ENCODE data around the gene PDE4D. TPM values are rescaled to one million over a fixed set of nuclear protein-coding genes. Genes with fewer than 3 reads are reported as not detected.

Gene PDE4D
- total and polyA plus RNA-seq, 2 donors (not counting 1 experiment from before 2014, with no cell fraction given), result 14.9 to 171 TPM

GRCh38 chr5:59835800-59836199, 57.7 kb downstream of the PDE4D start:
- no peak overlapping the region for H2AFZ ChIP-seq (ENCODE audit: insufficient read depth, low read depth, low read length, poor library complexity, severe bottlenecking)
- no peaks in the 10 kb centered on the region for H3K36me3 ChIP-seq (replicated peaks in 1 of 2; ENCODE audit: control extremely low read depth in 1 of 2, control insufficient read depth in 1 of 2, extremely low read depth in 1 of 2, insufficient read depth in 2 of 2, low read length in 1 of 2)
- ATAC-seq (ENCODE audit: low read depth), result no peak
- H3K27ac ChIP-seq (ENCODE audit: low read length in 2 of 2), result no peak overlapping the region
- Mint-ChIP-seq H3K9me3 (ENCODE audit: insufficient read depth) (no peaks in the 10 kb centered on the region), H3K27ac (no peak overlapping the region), H3K4me3 (no peak overlapping the region), H3K27me3 (peaks cover 3% of the 10 kb centered on the region), H3K4me1 (no peaks in the 10 kb centered on the region)
- no peaks in the 10 kb centered on the region for H3K27me3 ChIP-seq (replicated peaks in 1 of 4; ENCODE audit: control extremely low read depth in 1 of 4, control insufficient read depth in 3 of 4, insufficient read depth in 4 of 4, low read length in 3 of 4)
- no peak for DNase-seq
- ChIA-PET POLR2A (no interaction called here), CTCF (no interaction called here)
- TF ChIP-seq CTCF (IDR thresholded peaks at IDR 0.05), result no peak
- TF ChIP-seq EZH2 (IDR thresholded peaks at IDR 0.05; ENCODE audit: borderline replicate concordance, insufficient read depth, low read depth, low read length, poor library complexity, severe bottlenecking), result no peak
- no peaks in the 10 kb centered on the region for H3K79me2 ChIP-seq (ENCODE audit: control insufficient read depth, insufficient read depth, low read length)
- WGBS (ENCODE audit: insufficient coverage), result no CpG with 5 or more reads among the region's 3 CpGs
- H3K9me3 ChIP-seq (ENCODE audit: control extremely low read depth in 1 of 3, control insufficient read depth in 2 of 3, insufficient read depth in 1 of 3, low read length in 2 of 3), result no peaks in the 10 kb centered on the region
- no peak overlapping the region for H3K4me3 ChIP-seq (ENCODE audit: control extremely low read depth in 1 of 5, extremely low read depth in 1 of 5, insufficient read depth in 1 of 5, low read depth in 2 of 5, low read length in 4 of 5)
- intact Hi-C loops (cut with micrococcal nuclease), result no loop called here
- no peaks in the 10 kb centered on the region for H3K4me1 ChIP-seq (ENCODE audit: control insufficient read depth in 2 of 2, insufficient read depth in 2 of 2, low read length in 2 of 2)
- no peak overlapping the region for H3K4me2 ChIP-seq (replicated peaks; ENCODE audit: low read depth, low read length, poor library complexity, severe bottlenecking)
- no peaks in the 10 kb centered on the region for H4K20me1 ChIP-seq (ENCODE audit: control insufficient read depth, insufficient read depth, low read length, poor library complexity, severe bottlenecking)
- no peak overlapping the region for H3K9ac ChIP-seq (ENCODE audit: low read length)

DNA sequence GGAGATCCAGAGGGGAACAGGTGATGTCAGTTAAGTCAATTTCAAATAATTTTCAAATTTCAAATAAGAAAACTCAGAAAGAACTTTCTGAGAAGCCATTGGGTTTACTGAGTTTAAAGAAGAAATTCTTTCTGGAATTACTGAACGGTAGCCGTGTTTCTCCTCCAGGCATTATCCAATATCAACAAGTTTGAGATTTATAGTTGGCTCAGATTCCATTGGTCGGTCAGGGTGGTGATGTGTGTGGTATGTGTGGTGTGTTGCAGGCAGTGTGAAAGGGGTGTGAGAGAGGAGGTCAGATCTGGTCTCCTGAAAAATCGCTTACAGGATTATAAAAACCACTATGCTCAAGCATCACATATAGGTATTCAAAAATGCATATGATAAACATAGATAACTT, 60.1 kb downstream of the PDE4D start:
- Histone ChIP-seq H3K27ac (ENCODE audit: low read length in 2 of 2) (no peak overlapping the region), H3K27me3 (replicated peaks in 1 of 4; ENCODE audit: control extremely low read depth in 1 of 4, control insufficient read depth in 3 of 4, insufficient read depth in 4 of 4, low read length in 3 of 4) (no peaks in the 10 kb centered on the region), H3K4me2 (replicated peaks; ENCODE audit: low read depth, low read length, poor library complexity, severe bottlenecking) (no peak overlapping the region), H3K9ac (ENCODE audit: low read length) (no peak overlapping the region), H3K4me3 (ENCODE audit: control extremely low read depth in 1 of 5, extremely low read depth in 1 of 5, insufficient read depth in 1 of 5, low read depth in 2 of 5, low read length in 4 of 5) (no peak overlapping the region), H3K4me1 (ENCODE audit: control insufficient read depth in 2 of 2, insufficient read depth in 2 of 2, low read length in 2 of 2) (no peaks in the 10 kb centered on the region), H3K9me3 (ENCODE audit: control extremely low read depth in 1 of 3, control insufficient read depth in 2 of 3, insufficient read depth in 1 of 3, low read length in 2 of 3) (no peaks in the 10 kb centered on the region), H4K20me1 (ENCODE audit: control insufficient read depth, insufficient read depth, low read length, poor library complexity, severe bottlenecking) (no peaks in the 10 kb centered on the region), H2AFZ (ENCODE audit: insufficient read depth, low read depth, low read length, poor library complexity, severe bottlenecking) (no peak overlapping the region), H3K79me2 (ENCODE audit: control insufficient read depth, insufficient read depth, low read length) (no peaks in the 10 kb centered on the region), H3K36me3 (replicated peaks in 1 of 2; ENCODE audit: control extremely low read depth in 1 of 2, control insufficient read depth in 1 of 2, extremely low read depth in 1 of 2, insufficient read depth in 2 of 2, low read length in 1 of 2) (no peaks in the 10 kb centered on the region)
- DNase-seq, result no peak
- CTCF ChIA-PET, result no interaction called here
- H3K4me3 Mint-ChIP-seq, result no peak overlapping the region
- no peak overlapping the region for H3K27ac Mint-ChIP-seq
- ATAC-seq (ENCODE audit: low read depth), result no peak
- no peaks in the 10 kb centered on the region for H3K9me3 Mint-ChIP-seq (ENCODE audit: insufficient read depth)
- intact Hi-C loops (cut with micrococcal nuclease), result no loop called here
- WGBS (ENCODE audit: insufficient coverage), result no CpG with 5 or more reads among the region's 4 CpGs
- peaks cover 3% of the 10 kb centered on the region for H3K27me3 Mint-ChIP-seq
- POLR2A ChIA-PET, result no interaction called here
- TF ChIP-seq CTCF (IDR thresholded peaks at IDR 0.05) (no peak), EZH2 (IDR thresholded peaks at IDR 0.05; ENCODE audit: borderline replicate concordance, insufficient read depth, low read depth, low read length, poor library complexity, severe bottlenecking) (no peak)
- H3K4me1 Mint-ChIP-seq, result no peaks in the 10 kb centered on the region
